CD4-positive, alpha-beta T cell treated with Interferon alpha-2 for 1 hour (primary cell): ENCODE results near the gene LECT2.

Experiments used
- DNase-seq, 2 donors: peaks; one replicate each; pipeline ENCODE4 v3.0.0-alpha.2; 2020 to 2022

Gene LECT2

DNA sequence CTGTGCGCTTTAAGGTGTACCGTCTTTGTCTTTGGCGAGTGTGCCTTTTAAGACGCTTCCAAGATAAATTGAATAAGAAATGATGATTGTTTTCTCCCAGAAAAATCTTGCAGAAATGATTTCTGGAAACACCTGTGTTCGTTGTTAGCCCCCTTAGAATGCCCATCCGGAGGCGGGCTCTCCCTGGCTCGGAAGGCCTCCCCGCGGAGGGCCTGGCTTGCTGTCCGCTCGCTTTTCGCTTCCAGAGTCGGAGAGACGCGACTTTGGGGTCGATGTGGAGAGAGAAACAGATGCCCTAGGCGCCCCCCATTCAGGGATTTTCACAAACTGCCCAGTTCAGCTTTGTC lies 23.9 kb downstream of the LECT2 start:
- DNase-seq, result no peak

GRCh38 chr5:135930029-135930948 lies 24.5 kb downstream of the LECT2 start:
- no peak for DNase-seq

DNA sequence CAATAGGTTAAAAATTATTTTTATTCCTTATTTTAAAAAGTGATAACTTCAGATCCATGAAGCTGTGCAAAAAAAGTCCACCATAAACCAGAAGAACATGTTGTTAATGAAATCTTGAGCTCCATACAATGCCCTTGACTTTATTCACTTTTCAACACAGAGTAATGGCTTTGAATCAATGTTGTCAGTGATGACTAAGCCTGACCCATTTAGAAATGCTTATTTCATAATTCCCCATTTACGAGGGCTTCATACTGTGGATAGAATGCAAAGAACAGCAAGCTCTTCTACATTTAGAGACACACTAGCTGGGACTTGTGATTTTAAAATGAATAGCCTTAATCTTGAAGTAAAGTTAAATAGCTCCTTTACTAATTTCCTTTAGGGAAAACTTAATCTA lies 33.4 kb downstream of the LECT2 start:
- DNase-seq, result no peak

DNA sequence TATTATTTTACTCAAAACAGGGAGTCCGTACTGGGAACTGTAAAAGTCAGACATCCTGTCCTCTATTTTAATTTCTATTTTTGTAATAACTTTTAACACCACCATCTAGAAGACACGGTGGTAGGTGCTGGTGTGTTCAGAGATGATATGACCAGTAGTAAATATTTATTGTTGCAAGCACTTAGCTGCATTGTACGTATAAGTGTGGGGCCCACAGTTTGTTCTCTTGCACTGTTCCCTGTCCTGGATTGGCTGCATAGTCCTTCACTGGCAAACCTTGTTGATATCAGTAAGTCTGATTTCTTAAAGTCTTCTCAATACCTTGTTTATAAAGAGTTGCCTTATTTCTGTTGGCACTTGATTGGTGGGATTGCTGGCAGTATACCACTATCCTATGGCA lies 34.6 kb downstream of the LECT2 start:
- DNase-seq, result no peak

DNA sequence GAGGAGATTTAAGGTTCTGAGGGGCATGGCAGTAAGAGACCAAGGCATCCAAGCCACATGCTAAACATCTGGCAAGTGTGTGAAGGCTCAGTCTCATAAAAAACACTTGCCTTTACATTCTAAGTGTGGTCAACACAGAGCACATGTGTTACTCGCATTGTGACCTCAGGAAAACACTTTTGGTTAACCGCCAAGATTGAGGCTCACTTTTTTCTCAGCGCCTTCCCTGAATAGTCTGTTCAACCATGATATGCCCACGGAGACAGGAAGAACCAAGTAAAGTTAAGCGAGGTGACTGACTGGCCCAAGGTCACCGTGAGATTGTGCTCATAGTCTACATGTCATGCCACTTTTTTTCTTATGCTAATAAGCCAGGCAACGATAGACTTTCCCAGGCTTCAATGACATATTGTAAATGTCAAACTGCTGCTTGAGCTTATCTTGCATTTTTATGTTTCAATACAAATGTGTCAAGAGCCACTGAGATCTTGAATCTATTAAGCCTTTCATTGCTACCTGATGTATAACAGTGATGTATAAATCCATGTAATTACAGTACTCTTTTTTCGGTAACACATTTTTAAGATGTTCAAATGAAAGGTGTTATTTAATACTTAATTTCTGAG lies 38.0 kb downstream of the LECT2 start:
- peak in 1 of 2 donors; percentile 7 for DNase-seq

DNA sequence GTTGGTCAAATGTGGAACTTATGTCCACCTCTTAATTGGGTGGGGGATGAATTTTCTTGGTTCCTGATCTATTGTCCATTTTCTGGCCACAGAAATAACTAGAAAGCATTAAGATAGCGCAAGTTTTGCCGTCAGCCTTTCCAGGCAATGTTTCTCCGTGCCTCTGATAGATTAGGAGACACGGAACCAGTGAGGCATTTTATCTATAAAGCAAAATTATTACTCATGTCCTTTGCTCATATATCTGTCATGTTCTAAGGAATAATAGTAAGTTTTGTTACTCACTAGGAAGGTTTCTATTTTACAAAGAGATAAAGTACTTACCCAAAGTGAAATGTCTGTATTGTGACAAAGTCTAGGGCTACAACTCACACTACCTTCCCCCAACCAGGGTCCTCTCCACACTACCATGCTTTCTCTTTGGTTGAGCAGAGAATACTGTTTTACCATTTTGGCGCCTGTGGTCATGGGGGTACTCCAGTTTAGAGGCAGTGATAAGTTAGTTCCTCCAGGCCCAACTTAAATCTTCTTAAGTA lies 39.2 kb downstream of the LECT2 start:
- no peak for DNase-seq

DNA sequence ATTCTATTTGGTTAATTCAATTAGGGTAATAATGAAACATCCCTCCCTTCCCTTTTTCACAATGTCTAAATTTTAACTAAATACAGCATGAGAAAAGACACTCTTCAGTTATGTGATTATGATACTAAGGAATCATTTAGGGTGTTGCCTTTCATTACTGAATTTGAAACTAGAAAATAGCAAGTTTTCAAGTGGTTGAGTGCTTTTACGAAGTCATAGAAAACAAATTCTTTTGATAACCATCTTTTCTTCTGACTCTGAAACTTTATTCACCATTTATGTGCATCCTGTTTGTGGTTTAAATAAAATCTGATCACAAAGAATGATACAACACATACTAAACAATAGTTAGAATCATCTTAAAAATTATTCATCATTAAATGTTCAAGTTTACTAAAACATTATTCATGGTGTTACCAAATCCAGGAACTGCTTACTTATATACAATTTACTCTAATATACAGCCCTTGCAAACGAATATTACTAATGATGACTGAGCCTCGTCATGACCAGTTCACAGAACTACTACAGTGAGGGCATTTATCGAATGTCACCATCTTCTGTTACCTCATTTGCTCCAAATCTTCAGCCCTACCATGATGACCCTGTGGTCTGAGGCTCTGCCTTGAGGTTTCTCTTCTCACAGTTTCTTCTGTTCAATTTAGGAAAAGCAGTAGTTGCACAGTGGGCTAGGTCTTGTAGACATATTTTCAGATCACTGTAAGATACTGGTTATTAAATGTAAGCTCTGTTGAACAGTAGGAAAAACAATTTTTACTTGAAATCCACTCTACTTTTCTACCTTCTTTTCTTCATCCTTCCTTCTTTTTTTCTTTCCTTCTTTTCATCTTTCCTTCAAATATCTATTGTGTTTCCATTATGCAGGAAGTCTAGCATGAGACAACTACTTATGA lies 40.8 kb downstream of the LECT2 start:
- no peak for DNase-seq

GRCh38 chr5:135905144-135905543 lies 49.6 kb downstream of the LECT2 start:
- DNase-seq, result no peak

GRCh38 chr5:135901633-135902032 lies 53.1 kb downstream of the LECT2 start:
- DNase-seq, result no peak

GRCh38 chr5:135900276-135900675 lies 54.5 kb downstream of the LECT2 start:
- no peak for DNase-seq

GRCh38 chr5:135898651-135899050 lies 56.1 kb downstream of the LECT2 start:
- DNase-seq, result no peak
